ENCODE results near the gene KLHL13. TPM values are rescaled to one million over a fixed set of nuclear protein-coding genes. Genes with fewer than 3 reads are reported as not detected.

Gene KLHL13
- total RNA-seq, 1 donor from 2014 or later = 5.6 TPM

DNA sequence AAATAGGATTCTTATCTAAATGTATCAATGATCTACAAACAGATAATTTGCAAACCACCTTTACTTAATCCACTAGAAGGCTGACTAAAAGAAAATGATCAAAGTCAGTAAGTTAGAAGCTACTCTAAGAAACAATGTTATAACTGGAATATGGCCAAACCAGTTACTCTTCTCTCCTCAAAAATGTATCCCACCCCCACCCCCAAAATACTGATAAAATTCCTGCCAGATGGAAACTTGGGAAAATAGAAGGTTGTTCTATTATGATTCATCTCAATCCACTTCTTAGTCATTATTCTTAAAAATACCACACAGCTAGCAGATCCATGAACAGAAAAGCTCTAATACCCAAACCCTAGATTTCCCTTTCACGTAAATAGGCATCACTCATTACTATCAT is 206.4 kb downstream of the KLHL13 start:
- H3K27me3 Mint-ChIP-seq (ENCODE audit: low read depth) = no peaks in the 10 kb centered on the region
- no peak overlapping the region for H3K27ac Mint-ChIP-seq
- no peak for DNase-seq (ENCODE audit: low spot score in 2 of 2, unreplicated experiment in 2 of 2)
- H3K9me3 Mint-ChIP-seq = peaks cover 15% of the 10 kb centered on the region
- H3K4me1 Mint-ChIP-seq = no peaks in the 10 kb centered on the region
- TF ChIP-seq, protein P1, sequence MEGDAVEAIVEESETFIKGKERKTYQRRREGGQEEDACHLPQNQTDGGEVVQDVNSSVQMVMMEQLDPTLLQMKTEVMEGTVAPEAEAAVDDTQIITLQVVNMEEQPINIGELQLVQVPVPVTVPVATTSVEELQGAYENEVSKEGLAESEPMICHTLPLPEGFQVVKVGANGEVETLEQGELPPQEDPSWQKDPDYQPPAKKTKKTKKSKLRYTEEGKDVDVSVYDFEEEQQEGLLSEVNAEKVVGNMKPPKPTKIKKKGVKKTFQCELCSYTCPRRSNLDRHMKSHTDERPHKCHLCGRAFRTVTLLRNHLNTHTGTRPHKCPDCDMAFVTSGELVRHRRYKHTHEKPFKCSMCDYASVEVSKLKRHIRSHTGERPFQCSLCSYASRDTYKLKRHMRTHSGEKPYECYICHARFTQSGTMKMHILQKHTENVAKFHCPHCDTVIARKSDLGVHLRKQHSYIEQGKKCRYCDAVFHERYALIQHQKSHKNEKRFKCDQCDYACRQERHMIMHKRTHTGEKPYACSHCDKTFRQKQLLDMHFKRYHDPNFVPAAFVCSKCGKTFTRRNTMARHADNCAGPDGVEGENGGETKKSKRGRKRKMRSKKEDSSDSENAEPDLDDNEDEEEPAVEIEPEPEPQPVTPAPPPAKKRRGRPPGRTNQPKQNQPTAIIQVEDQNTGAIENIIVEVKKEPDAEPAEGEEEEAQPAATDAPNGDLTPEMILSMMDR (IDR thresholded peaks at IDR 0.05; ENCODE audit: unreplicated experiment) = no peak
- no peak overlapping the region for H3K4me3 Mint-ChIP-seq
- no peaks in the 10 kb centered on the region for H3K36me3 Mint-ChIP-seq

DNA sequence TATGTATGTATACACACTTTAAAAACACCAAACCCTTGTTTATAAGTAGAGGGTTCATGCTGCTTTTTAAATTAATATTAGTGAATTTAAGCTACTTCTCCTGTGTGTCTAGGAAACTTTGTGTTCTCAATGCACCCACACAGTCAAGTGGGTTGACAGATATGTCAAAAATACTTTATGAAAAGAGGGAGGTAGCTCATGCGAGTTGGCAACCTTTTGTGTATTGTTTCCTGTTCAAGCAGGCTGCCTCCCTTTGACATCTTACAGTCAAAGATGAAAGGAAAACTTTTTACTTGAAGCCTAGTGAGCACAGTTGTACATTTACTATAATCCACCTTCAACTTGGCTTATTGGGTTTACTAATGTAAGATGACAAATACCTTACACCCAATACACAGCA is 218.4 kb downstream of the KLHL13 start:
- Mint-ChIP-seq H3K36me3 (no peaks in the 10 kb centered on the region), H3K9me3 (peaks cover 13% of the 10 kb centered on the region), H3K27me3 (ENCODE audit: low read depth) (no peaks in the 10 kb centered on the region), H3K4me3 (no peak overlapping the region), H3K27ac (no peak overlapping the region), H3K4me1 (no peaks in the 10 kb centered on the region)
- TF ChIP-seq, protein P1 (IDR thresholded peaks at IDR 0.05; ENCODE audit: unreplicated experiment) = no peak
- DNase-seq (ENCODE audit: low spot score in 2 of 2, unreplicated experiment in 2 of 2) = no peak

DNA sequence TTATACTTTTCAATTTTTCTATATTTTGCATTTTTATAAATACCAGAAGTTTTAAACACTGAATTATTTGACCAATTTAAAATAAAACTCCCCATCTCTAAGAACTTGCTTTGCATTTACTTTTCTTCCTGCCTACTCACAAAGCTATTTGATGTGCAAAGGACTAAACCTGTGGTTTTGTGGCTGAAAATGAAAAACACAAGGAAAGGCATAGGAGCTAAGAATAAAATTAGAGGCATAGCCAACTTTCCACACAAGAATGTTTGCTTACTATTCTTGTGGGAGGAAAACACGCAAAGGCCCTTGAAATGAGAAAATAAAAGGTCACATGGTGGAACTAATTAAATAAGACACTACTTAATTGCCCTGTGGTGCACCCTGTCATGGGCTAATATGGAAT is 221.2 kb downstream of the KLHL13 start:
- no peaks in the 10 kb centered on the region for H3K4me1 Mint-ChIP-seq
- no peak for DNase-seq (ENCODE audit: low spot score in 2 of 2, unreplicated experiment in 2 of 2)
- no peak overlapping the region for H3K27ac Mint-ChIP-seq
- TF ChIP-seq, protein P1 (IDR thresholded peaks at IDR 0.05; ENCODE audit: unreplicated experiment) = no peak
- H3K4me3 Mint-ChIP-seq = no peak overlapping the region
- H3K9me3 Mint-ChIP-seq = peaks cover 16% of the 10 kb centered on the region
- no peaks in the 10 kb centered on the region for H3K36me3 Mint-ChIP-seq
- no peaks in the 10 kb centered on the region for H3K27me3 Mint-ChIP-seq (ENCODE audit: low read depth)

DNA sequence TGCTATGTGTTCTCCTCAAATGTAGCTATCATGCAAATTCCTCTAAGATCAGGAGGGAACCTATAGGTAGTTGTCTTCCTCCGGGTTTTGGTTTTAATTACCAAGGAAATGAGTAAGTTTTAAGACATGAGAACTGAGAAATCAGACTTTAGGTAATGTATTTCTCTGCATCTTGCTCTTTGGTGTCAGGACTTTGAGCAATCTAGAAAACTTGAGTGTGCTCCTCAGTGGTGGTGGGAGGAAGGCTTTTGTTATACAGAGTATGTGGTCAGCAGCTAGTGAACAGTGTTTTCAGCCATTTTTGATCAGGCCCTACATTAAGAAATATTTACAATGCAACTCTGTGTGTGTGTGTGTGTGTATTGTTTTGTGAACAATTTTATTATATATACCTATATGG is 224.1 kb downstream of the KLHL13 start:
- TF ChIP-seq, protein P1 (IDR thresholded peaks at IDR 0.05; ENCODE audit: unreplicated experiment) = no peak
- no peak for DNase-seq (ENCODE audit: low spot score in 2 of 2, unreplicated experiment in 2 of 2)
- Mint-ChIP-seq H3K27ac (no peak overlapping the region), H3K36me3 (no peaks in the 10 kb centered on the region), H3K27me3 (ENCODE audit: low read depth) (no peaks in the 10 kb centered on the region), H3K4me3 (no peak overlapping the region), H3K9me3 (peaks cover 22% of the 10 kb centered on the region), H3K4me1 (no peaks in the 10 kb centered on the region)

DNA sequence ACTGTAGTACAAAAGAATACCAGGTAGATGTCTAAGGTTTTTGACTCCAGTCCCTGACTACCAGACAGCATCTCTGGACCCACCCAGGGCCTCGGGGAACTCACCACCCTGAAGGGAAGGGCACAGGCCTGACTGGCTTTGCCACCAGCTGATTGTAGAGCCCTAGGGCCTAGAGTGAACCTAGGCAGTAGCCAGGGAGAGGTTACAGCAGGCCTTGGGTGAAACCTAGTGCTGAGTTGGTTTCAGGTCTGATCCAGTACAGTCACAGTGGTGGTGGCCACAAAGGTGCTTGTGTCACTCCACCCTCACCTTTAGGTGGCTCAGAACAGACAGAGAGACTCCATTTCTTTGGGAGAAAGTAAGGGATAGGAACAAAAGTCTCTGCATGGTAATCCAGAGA is 244.8 kb downstream of the KLHL13 start:
- H3K4me1 Mint-ChIP-seq = no peaks in the 10 kb centered on the region
- TF ChIP-seq, protein P1 (IDR thresholded peaks at IDR 0.05; ENCODE audit: unreplicated experiment) = no peak
- H3K4me3 Mint-ChIP-seq = no peak overlapping the region
- no peak overlapping the region for H3K27ac Mint-ChIP-seq
- peaks cover 45% of the 10 kb centered on the region for H3K9me3 Mint-ChIP-seq
- H3K27me3 Mint-ChIP-seq (ENCODE audit: low read depth) = no peaks in the 10 kb centered on the region
- no peaks in the 10 kb centered on the region for H3K36me3 Mint-ChIP-seq
- no peak for DNase-seq (ENCODE audit: low spot score in 2 of 2, unreplicated experiment in 2 of 2)

DNA sequence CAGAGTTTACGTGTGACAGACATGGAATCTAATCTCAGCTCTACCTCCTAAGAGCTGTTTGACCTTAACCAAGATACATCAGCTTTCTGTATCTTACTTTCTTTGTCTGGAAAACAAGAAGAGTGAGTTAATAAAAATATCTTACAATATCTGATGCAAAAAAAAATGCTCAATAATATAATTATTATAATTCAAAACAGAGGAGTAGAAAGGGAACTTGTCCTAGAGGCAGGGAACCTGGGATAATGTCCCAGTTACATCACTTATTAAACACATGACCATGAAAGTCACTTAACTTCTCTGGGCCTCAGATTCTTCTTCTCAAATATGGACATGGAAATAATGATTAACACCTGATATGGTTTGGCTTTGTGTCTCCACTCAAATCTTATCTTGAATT is 256.1 kb downstream of the KLHL13 start:
- Mint-ChIP-seq H3K27me3 (ENCODE audit: low read depth) (no peaks in the 10 kb centered on the region), H3K4me3 (no peak overlapping the region), H3K9me3 (peaks cover 16% of the 10 kb centered on the region), H3K27ac (no peak overlapping the region), H3K36me3 (no peaks in the 10 kb centered on the region), H3K4me1 (no peaks in the 10 kb centered on the region)
- no peak for DNase-seq (ENCODE audit: low spot score in 2 of 2, unreplicated experiment in 2 of 2)
- TF ChIP-seq, protein P1 (IDR thresholded peaks at IDR 0.05; ENCODE audit: unreplicated experiment) = no peak

Measured in mesothelial cell of epicardium (in vitro differentiated cells).